ENCODE results near the gene ARL1. TPM values are rescaled to one million over a fixed set of nuclear protein-coding genes. Genes with fewer than 3 reads are reported as not detected.

Gene ARL1
- total and polyA plus RNA-seq, 3 donors from 2014 or later = 60.6 to 80.7 (median 65.2) TPM

GRCh38 chr12:101372431-101372830 is 35.1 kb downstream of the ARL1 start:
- no peak overlapping the region for H3K4me3 ChIP-seq
- TF ChIP-seq POLR2A (IDR thresholded peaks at IDR 0.05) = no peak
- no peak for TF ChIP-seq CTCF (IDR thresholded peaks at IDR 0.05)
- no peaks in the 10 kb centered on the region for H3K27me3 ChIP-seq
- intact Hi-C loops (cut with DNase I; ENCODE audit: low total_unique reads) = no loop called here
- WGBS, 2 donors = 94 to 97% methylated on average over 1 of the region's 1 CpG
- no peaks in the 10 kb centered on the region for H3K36me3 ChIP-seq (ENCODE audit: low read depth, missing control alignments)
- H3K27ac ChIP-seq = no peak overlapping the region
- no peaks in the 10 kb centered on the region for H3K9me3 ChIP-seq
- no peak for DNase-seq
- no peaks in the 10 kb centered on the region for H3K4me1 ChIP-seq

GRCh38 chr12:101368016-101368415 is 39.6 kb downstream of the ARL1 start:
- WGBS, 2 donors = 88 to 98% methylated on average over 6 of the region's 6 CpGs
- Histone ChIP-seq H3K36me3 (ENCODE audit: low read depth, missing control alignments) (no peaks in the 10 kb centered on the region), H3K27me3 (no peaks in the 10 kb centered on the region), H3K9me3 (no peaks in the 10 kb centered on the region), H3K27ac (no peak overlapping the region), H3K4me3 (no peak overlapping the region), H3K4me1 (no peaks in the 10 kb centered on the region)
- no peak for DNase-seq
- intact Hi-C loops (cut with DNase I; ENCODE audit: low total_unique reads) = no loop called here
- TF ChIP-seq CTCF (IDR thresholded peaks at IDR 0.05) (no peak), POLR2A (IDR thresholded peaks at IDR 0.05) (no peak)

- TF ChIP-seq CTCF (IDR thresholded peaks at IDR 0.05) = no peak
- TF ChIP-seq POLR2A (IDR thresholded peaks at IDR 0.05) = no peak
- Histone ChIP-seq H3K27me3 (no peaks in the 10 kb centered on the region), H3K4me3 (no peak overlapping the region), H3K4me1 (no peaks in the 10 kb centered on the region), H3K36me3 (ENCODE audit: low read depth, missing control alignments) (no peaks in the 10 kb centered on the region), H3K27ac (no peak overlapping the region), H3K9me3 (no peaks in the 10 kb centered on the region)
- intact Hi-C loops (cut with DNase I; ENCODE audit: low total_unique reads) = no loop called here
- no peak for DNase-seq
- WGBS, 2 donors = 86 to 92% methylated on average over 7 to 8 of the region's 8 CpGs
Measured at GRCh38 chr12:101361455-101361854, 46.1 kb downstream of the ARL1 start.

- DNase-seq = no peak
- TF ChIP-seq POLR2A (IDR thresholded peaks at IDR 0.05) (no peak), CTCF (IDR thresholded peaks at IDR 0.05) (no peak)
- no peaks in the 10 kb centered on the region for H3K9me3 ChIP-seq
- H3K36me3 ChIP-seq (ENCODE audit: low read depth, missing control alignments) = no peaks in the 10 kb centered on the region
- H3K4me3 ChIP-seq = no peak overlapping the region
- intact Hi-C loops (cut with DNase I; ENCODE audit: low total_unique reads) = no loop called here
- H3K27ac ChIP-seq = no peak overlapping the region
- H3K27me3 ChIP-seq = no peaks in the 10 kb centered on the region
- no peaks in the 10 kb centered on the region for H3K4me1 ChIP-seq
- 90 to 97% methylated on average over 5 of the region's 5 CpGs for WGBS, 2 donors
Measured at GRCh38 chr12:101356794-101357193, 50.8 kb downstream of the ARL1 start.

GRCh38 chr12:101351682-101352081 is 55.9 kb downstream of the ARL1 start:
- no peak overlapping the region for H3K4me3 ChIP-seq
- H3K36me3 ChIP-seq (ENCODE audit: low read depth, missing control alignments) = no peaks in the 10 kb centered on the region
- no peaks in the 10 kb centered on the region for H3K9me3 ChIP-seq
- no peak for DNase-seq
- intact Hi-C loops (cut with DNase I; ENCODE audit: low total_unique reads) = no loop called here
- no peaks in the 10 kb centered on the region for H3K4me1 ChIP-seq
- no peak overlapping the region for H3K27ac ChIP-seq
- H3K27me3 ChIP-seq = no peaks in the 10 kb centered on the region
- no peak for TF ChIP-seq POLR2A (IDR thresholded peaks at IDR 0.05)
- TF ChIP-seq CTCF (IDR thresholded peaks at IDR 0.05) = no peak
- WGBS, 2 donors = 94 to 96% methylated on average over 4 of the region's 4 CpGs
